Mesenchymal stem cell (in vitro differentiated cells and primary cell): Measurements from ENCODE around the gene FAM174C.

Source experiments
- DNase-seq: peaks from one replicate; pipeline ENCODE4 v3.0.0-alpha.2; 2013
- H2AFZ ChIP-seq: one replicate; pipeline ENCODE4 v1.6.1; 2013; ENCODE audit warnings: low read depth, mild to moderate bottlenecking, control low read depth, inconsistent platforms, low read length, moderate library complexity
- H2AK5ac ChIP-seq: 2 replicates; pipeline ENCODE4 v1.6.1; 2013; ENCODE audit warnings: low read length, moderate library complexity, mild to moderate bottlenecking, inconsistent platforms; ENCODE audit not compliant: severe bottlenecking
- H2BK120ac ChIP-seq: one replicate; pipeline ENCODE4 v1.6.1; 2013; ENCODE audit warnings: low read depth, mild to moderate bottlenecking, inconsistent platforms, low read length, moderate library complexity
- H2BK12ac ChIP-seq, 2 experiments: one replicate each; pipeline ENCODE4 v1.6.1; 2013; ENCODE audit warnings: inconsistent platforms in 2 of 2, low read length in 2 of 2, mild to moderate bottlenecking in 2 of 2, moderate library complexity in 2 of 2, control low read depth in 1 of 2
- H2BK15ac ChIP-seq: one replicate; pipeline ENCODE4 v1.6.1; 2013; ENCODE audit warnings: mild to moderate bottlenecking, low read depth, inconsistent platforms; ENCODE audit not compliant: poor library complexity, severe bottlenecking
- H2BK5ac ChIP-seq: 2 replicates; pipeline ENCODE4 v1.6.1; 2013; ENCODE audit warnings: low read depth, mild to moderate bottlenecking, low read length, control low read depth, inconsistent platforms; ENCODE audit not compliant: poor library complexity, severe bottlenecking
- H3K14ac ChIP-seq, 2 experiments: one replicate each; pipeline ENCODE4 v1.6.1; 2013; ENCODE audit warnings: inconsistent platforms in 2 of 2, low read length in 2 of 2, control low read depth in 1 of 2, mild to moderate bottlenecking in 1 of 2, moderate library complexity in 1 of 2
- H3K18ac ChIP-seq, 2 experiments: one replicate each; pipeline ENCODE4 v1.6.1; 2013; ENCODE audit warnings: inconsistent platforms in 2 of 2, low read length in 2 of 2, control low read depth in 1 of 2, low read depth in 1 of 2, mild to moderate bottlenecking in 1 of 2
- H3K23ac ChIP-seq, 2 experiments: one replicate each; pipeline ENCODE4 v1.6.1; 2013; ENCODE audit warnings: inconsistent platforms in 2 of 2, low read length in 2 of 2, mild to moderate bottlenecking in 2 of 2, moderate library complexity in 2 of 2, control low read depth in 1 of 2
- H3K27ac ChIP-seq: 2 replicates; pipeline ENCODE4 v1.5.1; 2013; ENCODE audit warnings: mild to moderate bottlenecking, moderate library complexity, low read length, control low read depth, inconsistent platforms; ENCODE audit not compliant: poor library complexity, severe bottlenecking
- H3K27me3 ChIP-seq, 2 experiments: 2 replicates each; pipeline versions ENCODE4 v1.6.1 to v1.7.0; 2013; ENCODE audit warnings: low read length in 2 of 2, mild to moderate bottlenecking in 2 of 2, moderate library complexity in 2 of 2, control low read depth in 1 of 2, inconsistent platforms in 1 of 2; ENCODE audit not compliant: control insufficient read depth in 1 of 2, insufficient read depth in 1 of 2
- H3K36me3 ChIP-seq, 2 experiments: 2 replicates each; pipeline versions ENCODE4 v1.6.1 to v1.7.0; 2013; ENCODE audit warnings: low read length in 2 of 2, control low read depth in 1 of 2, inconsistent platforms in 1 of 2, low read depth in 1 of 2, mild to moderate bottlenecking in 1 of 2; ENCODE audit not compliant: insufficient read depth in 2 of 2, control insufficient read depth in 1 of 2
- H3K4ac ChIP-seq, 2 experiments: one replicate each; pipeline ENCODE4 v1.6.1; 2013; ENCODE audit warnings: inconsistent platforms in 2 of 2, low read length in 2 of 2, mild to moderate bottlenecking in 2 of 2, moderate library complexity in 2 of 2, control low read depth in 1 of 2, low read depth in 1 of 2
- H3K4me1 ChIP-seq: 2 replicates; pipeline ENCODE4 v1.6.1; 2013; ENCODE audit warnings: low read depth, low read length, control low read depth; ENCODE audit not compliant: control insufficient read depth, insufficient read depth
- H3K4me2 ChIP-seq: 2 replicates; pipeline ENCODE4 v1.6.1; 2013; ENCODE audit warnings: low read length, mild to moderate bottlenecking, inconsistent platforms; ENCODE audit not compliant: poor library complexity, severe bottlenecking
- H3K4me3 ChIP-seq, 2 experiments: 2 replicates each; pipeline versions ENCODE4 v1.5.1 to v1.7.0; 2013; ENCODE audit warnings: low read length in 2 of 2, mild to moderate bottlenecking in 2 of 2, control low read depth in 1 of 2, low read depth in 1 of 2; ENCODE audit not compliant: insufficient read depth in 1 of 2
- H3K79me1 ChIP-seq: replicated peaks from 2 replicates; pipeline ENCODE4 v1.6.1; 2013; ENCODE audit warnings: mild to moderate bottlenecking, control low read depth, low read length, inconsistent platforms; ENCODE audit not compliant: poor library complexity, severe bottlenecking
- H3K9ac ChIP-seq: 2 replicates; pipeline ENCODE4 v1.7.0; 2013; ENCODE audit warnings: mild to moderate bottlenecking, low read length, moderate library complexity
- H3K9me3 ChIP-seq: 2 replicates; pipeline ENCODE4 v1.7.0; 2013; ENCODE audit warnings: mild to moderate bottlenecking, low read length; ENCODE audit not compliant: control insufficient read depth
- H4K8ac ChIP-seq: one replicate; pipeline ENCODE4 v1.6.1; 2013; ENCODE audit warnings: inconsistent platforms, mild to moderate bottlenecking, low read length, moderate library complexity
- H4K91ac ChIP-seq: one replicate; pipeline ENCODE4 v1.6.1; 2013; ENCODE audit warnings: mild to moderate bottlenecking, low read length, inconsistent platforms
- whole genome bisulfite sequencing: methylation state at CpG from one replicate; pipeline ENCODE4 v1.1.7; 2013; ENCODE audit warnings: mixed read lengths; 5-methylcytosine and 5-hydroxymethylcytosine counted together

FAM174C gene

DNA sequence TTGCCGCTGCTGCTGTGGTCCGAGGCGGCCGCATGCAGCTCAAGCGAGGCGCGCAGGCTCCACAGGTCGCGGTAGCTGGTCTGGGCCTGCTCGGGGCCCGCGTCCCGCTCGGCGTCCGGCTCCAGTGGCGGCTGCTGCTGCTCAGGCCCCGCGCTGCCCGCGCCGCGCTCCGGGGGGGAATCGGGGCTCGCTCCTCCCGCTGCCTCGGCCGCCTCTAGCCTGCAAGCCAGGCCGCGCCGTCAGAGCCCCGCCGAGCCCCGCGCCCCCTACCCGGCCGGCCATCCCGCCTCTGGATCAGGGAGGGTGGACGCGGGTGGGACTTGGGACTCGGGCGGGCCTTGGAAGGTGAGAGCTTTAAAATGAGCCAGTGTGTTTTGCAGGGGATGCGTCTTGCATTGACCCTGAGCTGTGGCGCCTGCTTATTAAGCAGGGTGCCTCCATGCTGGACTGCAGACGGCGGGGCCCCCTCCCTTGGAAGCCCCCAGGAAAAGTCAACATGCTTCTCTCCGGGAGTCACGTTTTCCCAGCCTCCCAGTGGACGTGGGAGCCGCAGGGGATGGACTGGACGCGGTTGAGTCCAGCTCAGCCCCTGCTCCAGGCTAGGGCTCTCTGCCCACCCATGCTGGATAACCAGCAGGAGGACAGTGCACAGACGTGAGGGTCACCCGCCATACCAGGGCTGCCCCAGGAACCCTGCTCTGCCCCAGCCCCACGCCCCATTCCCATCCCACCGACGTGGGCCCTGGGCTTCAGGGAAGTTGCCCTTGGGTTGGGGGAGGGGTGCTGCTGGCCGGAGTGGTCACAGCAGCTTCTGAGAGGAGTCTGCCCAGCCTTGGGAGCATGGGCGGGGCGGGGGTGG, 45.2 kb upstream of the FAM174C start:
- H3K18ac ChIP-seq: no peak overlapping the region
- 95% methylated on average over 52 of the region's 61 CpGs for WGBS
- peaks cover 14 to 94% of the 10 kb centered on the region in 2 experiments for H3K36me3 ChIP-seq
- H3K27ac ChIP-seq: no peak overlapping the region
- H3K9ac ChIP-seq: no peak overlapping the region
- no peak overlapping the region for H3K4ac ChIP-seq
- no peak overlapping the region for H2BK12ac ChIP-seq
- no peak overlapping the region for H2BK15ac ChIP-seq
- no peak overlapping the region for H4K8ac ChIP-seq
- no peak overlapping the region for H3K23ac ChIP-seq
- H3K79me1 ChIP-seq: peaks cover 22% of the 10 kb centered on the region
- H2AK5ac ChIP-seq: no peak overlapping the region
- no peak overlapping the region for H2BK5ac ChIP-seq
- H3K4me1 ChIP-seq: peaks cover 39% of the 10 kb centered on the region
- H3K27me3 ChIP-seq: no peaks in the 10 kb centered on the region
- no peak overlapping the region for H4K91ac ChIP-seq
- no peak overlapping the region for H2AFZ ChIP-seq
- DNase-seq: no peak
- no peak overlapping the region for H3K4me2 ChIP-seq
- no peaks in the 10 kb centered on the region for H3K9me3 ChIP-seq
- H3K4me3 ChIP-seq: no peak overlapping the region
- no peak overlapping the region for H2BK120ac ChIP-seq
- no peak overlapping the region for H3K14ac ChIP-seq

DNA sequence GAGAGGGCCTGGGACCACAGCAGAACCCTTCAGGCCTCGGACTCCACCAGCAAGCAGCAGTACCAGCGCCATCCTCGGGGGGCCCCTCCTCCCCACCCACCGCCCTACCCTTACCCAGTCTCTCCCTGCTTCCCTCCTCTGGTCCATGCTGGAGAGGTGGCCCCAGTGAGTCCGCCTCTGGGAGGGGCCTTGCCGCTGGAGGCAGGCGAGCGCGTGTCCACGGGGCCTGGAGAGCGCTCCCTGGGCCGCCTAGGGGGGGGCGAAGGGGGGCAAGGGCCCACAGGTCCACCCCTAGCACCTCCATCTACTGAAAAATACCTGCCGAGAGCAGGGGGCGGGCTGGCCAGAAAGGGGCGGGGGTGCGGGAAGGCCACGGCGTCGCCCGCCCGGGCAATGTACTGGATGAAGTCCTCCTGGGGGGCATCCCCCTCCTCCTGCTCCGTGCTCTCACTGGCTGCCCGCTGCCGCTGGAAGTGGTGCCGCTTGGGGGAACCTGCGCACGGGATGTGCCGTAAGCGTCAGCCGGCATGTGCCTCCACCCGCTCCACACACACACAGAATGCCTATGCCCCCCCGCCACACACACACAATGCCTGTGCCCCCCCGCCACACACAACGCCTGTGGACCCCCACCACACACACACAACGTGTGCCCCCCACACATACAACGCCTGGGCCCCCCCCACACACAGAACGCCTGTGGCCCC, 44.4 kb upstream of the FAM174C start:
- no peak overlapping the region for H3K14ac ChIP-seq
- no peaks in the 10 kb centered on the region for H3K27me3 ChIP-seq
- no peak overlapping the region for H2BK12ac ChIP-seq
- no peak overlapping the region for H2BK5ac ChIP-seq
- peaks cover 27% of the 10 kb centered on the region for H3K79me1 ChIP-seq
- H4K8ac ChIP-seq: no peak overlapping the region
- DNase-seq: no peak
- no peak overlapping the region for H3K23ac ChIP-seq
- no peak overlapping the region for H4K91ac ChIP-seq
- no peak overlapping the region for H3K4me2 ChIP-seq
- H3K9ac ChIP-seq: no peak overlapping the region
- 92% methylated on average over 32 of the region's 38 CpGs for WGBS
- H2BK120ac ChIP-seq: no peak overlapping the region
- H3K4ac ChIP-seq: no peak overlapping the region
- no peak overlapping the region for H2AK5ac ChIP-seq
- H3K27ac ChIP-seq: no peak overlapping the region
- H2AFZ ChIP-seq: no peak overlapping the region
- H2BK15ac ChIP-seq: peak overlapping the region; percentile 35
- H3K9me3 ChIP-seq: no peaks in the 10 kb centered on the region
- H3K18ac ChIP-seq: no peak overlapping the region
- peaks cover 20 to 96% of the 10 kb centered on the region in 2 experiments for H3K36me3 ChIP-seq
- H3K4me1 ChIP-seq: peaks cover 42% of the 10 kb centered on the region
- no peak overlapping the region for H3K4me3 ChIP-seq

GRCh38 chr19:1231729-1232637, 43.3 kb upstream of the FAM174C start:
- 84% methylated on average over 15 of the region's 15 CpGs for WGBS
- H3K27ac ChIP-seq: peak overlapping the region; percentile 13
- peak overlapping the region in 1 of 2 experiments; percentile 19 for H3K14ac ChIP-seq
- H4K91ac ChIP-seq: peak overlapping the region; percentile 35
- H3K4ac ChIP-seq: peak overlapping the region in 1 of 2 experiments; percentile 57
- no peak overlapping the region for H3K4me3 ChIP-seq
- H2BK120ac ChIP-seq: no peak overlapping the region
- H4K8ac ChIP-seq: peak overlapping the region; percentile 35
- peak overlapping the region in 1 of 2 experiments; percentile 47 for H3K23ac ChIP-seq
- peak overlapping the region in 1 of 2 experiments; percentile 51 for H2BK12ac ChIP-seq
- peak overlapping the region in 1 of 2 experiments; percentile 13 for H3K18ac ChIP-seq
- H2BK5ac ChIP-seq: no peak overlapping the region
- H2BK15ac ChIP-seq: no peak overlapping the region
- H3K79me1 ChIP-seq: peaks cover 31% of the 10 kb centered on the region
- peak overlapping the region; percentile 10 for H3K4me2 ChIP-seq
- H3K4me1 ChIP-seq: peaks cover 40% of the 10 kb centered on the region
- no peaks in the 10 kb centered on the region for H3K27me3 ChIP-seq
- H3K9me3 ChIP-seq: no peaks in the 10 kb centered on the region
- H3K36me3 ChIP-seq: peaks cover 20 to 86% of the 10 kb centered on the region in 2 experiments
- peak overlapping the region; percentile 27 for H3K9ac ChIP-seq
- H2AFZ ChIP-seq: no peak overlapping the region
- DNase-seq: no peak
- peak overlapping the region; percentile 17 for H2AK5ac ChIP-seq
